Common myeloid progenitor, CD34-positive (primary cell): ENCODE data around the gene SYTL5.

Experiments used
- CTCF ChIA-PET: fragments of 350-600 bp; sonication (Branson Sonifier 250); formaldehyde crosslinking; loops from one replicate; lab custom pipeline; 2021; ENCODE audit warnings: antibody characterized with exemption; lab: Charles Lee
- POLR2A ChIA-PET: fragments of 350-600 bp; sonication (Branson Sonifier 250); formaldehyde crosslinking; loops from one replicate; lab custom pipeline; 2021; ENCODE audit warnings: antibody characterized with exemption; lab: Charles Lee
- DNase-seq, 3 donors: peaks; one replicate each; pipeline versions ENCODE4 v3.0.0 to v3.0.0-alpha.2; 2013
- H3K27ac ChIP-seq, 2 experiments: 1 replicate in 1 of 2; 2 replicates in 1 of 2; pipeline ENCODE4 v1.7.0; 2013; ENCODE audit warnings: inconsistent platforms in 2 of 2, low read length in 2 of 2, mild to moderate bottlenecking in 2 of 2, low read depth in 1 of 2, moderate library complexity in 1 of 2; ENCODE audit not compliant: severe bottlenecking in 2 of 2, insufficient read depth in 1 of 2, poor library complexity in 1 of 2
- H3K27me3 ChIP-seq, 5 experiments: replicated peaks in 2 of 5; 1 replicate in 3 of 5; 2 replicates in 2 of 5; pipeline versions ENCODE4 v1.6.1 to v1.7.0; 2013; ENCODE audit warnings: low read length in 4 of 5, mild to moderate bottlenecking in 2 of 5, moderate library complexity in 2 of 5, inconsistent platforms in 1 of 5; ENCODE audit not compliant: insufficient read depth in 5 of 5, control insufficient read depth in 4 of 5
- H3K36me3 ChIP-seq, 4 experiments: 1 replicate in 2 of 4; 2 replicates in 2 of 4; pipeline versions ENCODE4 v1.6.1 to v1.7.0; 2013; ENCODE audit warnings: low read length in 3 of 4, control low read depth in 1 of 4, mild to moderate bottlenecking in 1 of 4; ENCODE audit not compliant: control insufficient read depth in 4 of 4, insufficient read depth in 4 of 4
- H3K4me1 ChIP-seq, 4 experiments: 1 replicate in 3 of 4; 2 replicates in 1 of 4; pipeline versions ENCODE4 v1.6.1 to v1.7.1; 2013; ENCODE audit warnings: low read length in 3 of 4, mild to moderate bottlenecking in 3 of 4, control low read depth in 1 of 4, inconsistent platforms in 1 of 4, moderate library complexity in 1 of 4; ENCODE audit not compliant: control insufficient read depth in 4 of 4, insufficient read depth in 4 of 4; ENCODE audit errors: control extremely low read depth in 1 of 4
- H3K4me3 ChIP-seq, 7 experiments: 1 replicate in 4 of 7; 2 replicates in 3 of 7; pipeline versions ENCODE4 v1.5.1 to v1.7.0; 2013; ENCODE audit warnings: mild to moderate bottlenecking in 7 of 7, low read length in 6 of 7, moderate library complexity in 6 of 7, inconsistent platforms in 2 of 7, low read depth in 2 of 7, control low read depth in 1 of 7; ENCODE audit not compliant: insufficient read depth in 4 of 7, control insufficient read depth in 1 of 7; ENCODE audit errors: extremely low read depth in 1 of 7
- H3K9me3 ChIP-seq, 5 experiments: 1 replicate in 4 of 5; 2 replicates in 1 of 5; pipeline versions ENCODE4 v1.6.1 to v1.7.1; 2013; ENCODE audit warnings: low read length in 4 of 5, mild to moderate bottlenecking in 2 of 5, inconsistent platforms in 1 of 5, low read depth in 1 of 5, moderate library complexity in 1 of 5; ENCODE audit not compliant: control insufficient read depth in 4 of 5, insufficient read depth in 2 of 5; ENCODE audit errors: control extremely low read depth in 1 of 5
- WGBS: methylation state at CpG from one replicate; pipeline ENCODE4 v1.1.5; 2013; ENCODE audit not compliant: insufficient coverage; 5-methylcytosine and 5-hydroxymethylcytosine counted together

SYTL5 gene

GRCh38 chrX:38154340-38154739, 148.0 kb downstream of the SYTL5 start:
- 51% methylated on average over 4 of the region's 5 CpGs for WGBS
- POLR2A ChIA-PET: no interaction called here
- DNase-seq: no peak
- Histone ChIP-seq H3K27me3 (peaks cover 0 to 9% (median 0%) of the 10 kb centered on the region in 5 experiments), H3K9me3 (no peaks in the 10 kb centered on the region), H3K4me3 (no peak overlapping the region), H3K36me3 (no peaks in the 10 kb centered on the region), H3K4me1 (no peaks in the 10 kb centered on the region), H3K27ac (no peak overlapping the region)
- CTCF ChIA-PET: no interaction called here

- WGBS: 80% methylated on average over 1 of the region's 2 CpGs
- Histone ChIP-seq H3K9me3 (no peaks in the 10 kb centered on the region), H3K27ac (no peak overlapping the region), H3K36me3 (no peaks in the 10 kb centered on the region), H3K4me3 (no peak overlapping the region), H3K27me3 (peaks cover 0 to 6% (median 0%) of the 10 kb centered on the region in 5 experiments), H3K4me1 (no peaks in the 10 kb centered on the region)
- CTCF ChIA-PET: no interaction called here
- no peak for DNase-seq
- POLR2A ChIA-PET: no interaction called here
Measured at GRCh38 chrX:38154818-38155217, 148.5 kb downstream of the SYTL5 start.

- POLR2A ChIA-PET: no interaction called here
- Histone ChIP-seq H3K27me3 (peaks cover 0 to 9% (median 0%) of the 10 kb centered on the region in 5 experiments), H3K9me3 (no peaks in the 10 kb centered on the region), H3K36me3 (no peaks in the 10 kb centered on the region), H3K4me3 (no peak overlapping the region), H3K4me1 (no peaks in the 10 kb centered on the region), H3K27ac (no peak overlapping the region)
- CTCF ChIA-PET: no interaction called here
- DNase-seq: no peak
- WGBS: 89% methylated on average over 5 of the region's 7 CpGs
Measured at GRCh38 chrX:38156838-38157237, 150.5 kb downstream of the SYTL5 start.

GRCh38 chrX:38163193-38163592, 156.8 kb downstream of the SYTL5 start:
- Histone ChIP-seq H3K27ac (no peak overlapping the region), H3K4me3 (no peak overlapping the region), H3K36me3 (no peaks in the 10 kb centered on the region), H3K4me1 (no peaks in the 10 kb centered on the region), H3K9me3 (no peaks in the 10 kb centered on the region), H3K27me3 (peaks cover 0 to 3% (median 0%) of the 10 kb centered on the region in 5 experiments)
- no peak for DNase-seq
- CTCF ChIA-PET: no interaction called here
- POLR2A ChIA-PET: no interaction called here

GRCh38 chrX:38165023-38165422, 158.7 kb downstream of the SYTL5 start:
- ChIA-PET CTCF (no interaction called here), POLR2A (no interaction called here)
- Histone ChIP-seq H3K9me3 (no peaks in the 10 kb centered on the region), H3K4me3 (no peak overlapping the region), H3K27me3 (peaks cover 0 to under 1% (median 0%) of the 10 kb centered on the region in 5 experiments), H3K36me3 (no peaks in the 10 kb centered on the region), H3K27ac (no peak overlapping the region), H3K4me1 (no peaks in the 10 kb centered on the region)
- WGBS: 100% methylated on average over 1 of the region's 1 CpG
- DNase-seq: no peak

- H3K4me3 ChIP-seq: no peak overlapping the region
- peak; percentile 7 to 55 (median 37) for DNase-seq
- no peak overlapping the region for H3K27ac ChIP-seq
- no peaks in the 10 kb centered on the region for H3K36me3 ChIP-seq
- POLR2A ChIA-PET: no interaction called here
- CTCF ChIA-PET: interaction anchor here (0.7 to 2.1 kb wide), 5 partner anchors 53 to 243 kb away, joined by 3 to 11 read pairs (median 3); no protein-coding TSS in a partner anchor
- H3K9me3 ChIP-seq: no peaks in the 10 kb centered on the region
- no CpG with 5 or more reads among the region's 2 CpGs for WGBS
- no peaks in the 10 kb centered on the region for H3K4me1 ChIP-seq
- H3K27me3 ChIP-seq: no peaks in the 10 kb centered on the region
Measured at GRCh38 chrX:38166478-38167083, 160.2 kb downstream of the SYTL5 start.

GRCh38 chrX:38170556-38170955, 164.2 kb downstream of the SYTL5 start:
- no peaks in the 10 kb centered on the region for H3K9me3 ChIP-seq
- POLR2A ChIA-PET: no interaction called here
- no peaks in the 10 kb centered on the region for H3K27me3 ChIP-seq
- no peak for DNase-seq
- H3K36me3 ChIP-seq: no peaks in the 10 kb centered on the region
- H3K4me3 ChIP-seq: no peak overlapping the region
- CTCF ChIA-PET: no interaction called here
- WGBS: 71% methylated on average over 1 of the region's 1 CpG
- no peaks in the 10 kb centered on the region for H3K4me1 ChIP-seq
- no peak overlapping the region for H3K27ac ChIP-seq
